Rectal smooth muscle tissue (tissue), 1 donor: Measurements from ENCODE around the gene PRCC.

Experiments used
- H3K27ac ChIP-seq: one replicate; pipeline ENCODE4 v1.7.0; 2013; ENCODE audit warnings: low read depth, low read length, inconsistent platforms
- H3K27me3 ChIP-seq: one replicate; pipeline ENCODE4 v1.7.0; 2013; ENCODE audit warnings: low read length; ENCODE audit not compliant: control insufficient read depth, insufficient read depth
- H3K36me3 ChIP-seq: one replicate; pipeline ENCODE4 v1.7.0; 2013; ENCODE audit warnings: low read length; ENCODE audit not compliant: control insufficient read depth, insufficient read depth
- H3K4me1 ChIP-seq: one replicate; pipeline ENCODE4 v1.7.0; 2013; ENCODE audit warnings: low read length; ENCODE audit not compliant: control insufficient read depth, insufficient read depth
- H3K4me3 ChIP-seq: one replicate; pipeline ENCODE4 v1.7.0; 2013; ENCODE audit warnings: low read length
- H3K9ac ChIP-seq: one replicate; pipeline ENCODE4 v1.7.0; 2013; ENCODE audit warnings: low read length

PRCC gene

GRCh38 chr1:156775799-156776198, 8.5 kb downstream of the PRCC start:
- H3K4me1 ChIP-seq = peaks cover 17% of the 10 kb centered on the region

GRCh38 chr1:156776942-156777341, 9.6 kb downstream of the PRCC start:
- no peak overlapping the region for H3K27ac ChIP-seq
- no peaks in the 10 kb centered on the region for H3K27me3 ChIP-seq
- H3K9ac ChIP-seq = no peak overlapping the region
- H3K4me1 ChIP-seq = peaks cover 11% of the 10 kb centered on the region
- H3K36me3 ChIP-seq = no peaks in the 10 kb centered on the region
- no peak overlapping the region for H3K4me3 ChIP-seq

More at GRCh38 chr1:156775799-156776198, 8.5 kb downstream of the PRCC start:
- Histone ChIP-seq H3K36me3 (peaks cover 6% of the 10 kb centered on the region), H3K27ac (no peak overlapping the region), H3K27me3 (no peaks in the 10 kb centered on the region), H3K9ac (no peak overlapping the region), H3K4me3 (no peak overlapping the region)

- H3K4me3 ChIP-seq = no peak overlapping the region
- no peak overlapping the region for H3K27ac ChIP-seq
- no peak overlapping the region for H3K9ac ChIP-seq
- peaks cover 3% of the 10 kb centered on the region for H3K36me3 ChIP-seq
- no peaks in the 10 kb centered on the region for H3K27me3 ChIP-seq
- peaks cover 8% of the 10 kb centered on the region for H3K4me1 ChIP-seq
These were observed 10.2 kb downstream of the PRCC start for GRCh38 chr1:156777573-156777972.

GRCh38 chr1:156781585-156782186, 14.4 kb downstream of the PRCC start:
- Histone ChIP-seq H3K36me3 (peaks cover 10% of the 10 kb centered on the region), H3K4me1 (no peaks in the 10 kb centered on the region), H3K27ac (no peak overlapping the region), H3K9ac (no peak overlapping the region), H3K27me3 (no peaks in the 10 kb centered on the region), H3K4me3 (no peak overlapping the region)

GRCh38 chr1:156785458-156785857, 18.1 kb downstream of the PRCC start:
- Histone ChIP-seq H3K9ac (no peak overlapping the region), H3K27me3 (no peaks in the 10 kb centered on the region), H3K27ac (no peak overlapping the region), H3K4me3 (no peak overlapping the region), H3K4me1 (no peaks in the 10 kb centered on the region), H3K36me3 (peaks cover 17% of the 10 kb centered on the region)

- no peaks in the 10 kb centered on the region for H3K4me1 ChIP-seq
- H3K27ac ChIP-seq = no peak overlapping the region
- no peak overlapping the region for H3K4me3 ChIP-seq
- no peaks in the 10 kb centered on the region for H3K27me3 ChIP-seq
- H3K36me3 ChIP-seq = peaks cover 24% of the 10 kb centered on the region
- no peak overlapping the region for H3K9ac ChIP-seq
These were observed 19.3 kb downstream of the PRCC start for GRCh38 chr1:156786640-156787039.

GRCh38 chr1:156788136-156788535, 20.8 kb downstream of the PRCC start:
- no peaks in the 10 kb centered on the region for H3K27me3 ChIP-seq
- no peaks in the 10 kb centered on the region for H3K4me1 ChIP-seq
- H3K9ac ChIP-seq = no peak overlapping the region
- peaks cover 28% of the 10 kb centered on the region for H3K36me3 ChIP-seq
- H3K27ac ChIP-seq = no peak overlapping the region
- H3K4me3 ChIP-seq = no peak overlapping the region

- H3K4me3 ChIP-seq = no peak overlapping the region
- no peak overlapping the region for H3K9ac ChIP-seq
- H3K27me3 ChIP-seq = no peaks in the 10 kb centered on the region
- H3K36me3 ChIP-seq = peaks cover 31% of the 10 kb centered on the region
- no peak overlapping the region for H3K27ac ChIP-seq
- no peaks in the 10 kb centered on the region for H3K4me1 ChIP-seq
These were observed 22.4 kb downstream of the PRCC start for GRCh38 chr1:156789621-156790318.

GRCh38 chr1:156794506-156795373, 27.4 kb downstream of the PRCC start:
- Histone ChIP-seq H3K27me3 (no peaks in the 10 kb centered on the region), H3K27ac (no peak overlapping the region), H3K9ac (no peak overlapping the region), H3K36me3 (peaks cover 40% of the 10 kb centered on the region), H3K4me3 (no peak overlapping the region), H3K4me1 (no peaks in the 10 kb centered on the region)

- Histone ChIP-seq H3K36me3 (peaks cover 44% of the 10 kb centered on the region), H3K27me3 (no peaks in the 10 kb centered on the region), H3K9ac (no peak overlapping the region), H3K4me1 (no peaks in the 10 kb centered on the region), H3K4me3 (no peak overlapping the region), H3K27ac (no peak overlapping the region)
These were observed 28.0 kb downstream of the PRCC start for GRCh38 chr1:156795374-156795733.

GRCh38 chr1:156795787-156796186, 28.5 kb downstream of the PRCC start:
- H3K36me3 ChIP-seq = peaks cover 47% of the 10 kb centered on the region
- no peak overlapping the region for H3K4me3 ChIP-seq

GRCh38 chr1:156796340-156797097, 29.2 kb downstream of the PRCC start:
- Histone ChIP-seq H3K36me3 (peaks cover 43% of the 10 kb centered on the region), H3K4me3 (no peak overlapping the region), H3K9ac (no peak overlapping the region)

More at GRCh38 chr1:156795787-156796186, 28.5 kb downstream of the PRCC start:
- no peaks in the 10 kb centered on the region for H3K27me3 ChIP-seq
- no peak overlapping the region for H3K9ac ChIP-seq
- no peaks in the 10 kb centered on the region for H3K4me1 ChIP-seq
- no peak overlapping the region for H3K27ac ChIP-seq

More at GRCh38 chr1:156796340-156797097, 29.2 kb downstream of the PRCC start:
- H3K27me3 ChIP-seq = no peaks in the 10 kb centered on the region
- no peak overlapping the region for H3K27ac ChIP-seq
- no peaks in the 10 kb centered on the region for H3K4me1 ChIP-seq
